ENCODE measurements around the gene CAMTA1.

Gene CAMTA1

GRCh38 chr1:6756457-6756856 is 28.8 kb upstream of the CAMTA1 start (continued):
- TF ChIP-seq CSRNP3 (CRISPR knock-in tag; IDR thresholded peaks at IDR 0.05) (no peak), PPARA (CRISPR knock-in tag; IDR thresholded peaks at IDR 0.05; ENCODE audit: borderline replicate concordance) (no peak), ZFP30 (CRISPR knock-in tag; IDR thresholded peaks at IDR 0.05) (no peak), ESRRG (CRISPR knock-in tag; IDR thresholded peaks at IDR 0.05) (no peak), CREB5 (CRISPR knock-in tag; IDR thresholded peaks at IDR 0.05; ENCODE audit: low read depth) (no peak), CSDC2 (CRISPR knock-in tag; IDR thresholded peaks at IDR 0.05) (no peak)

- ATAC-seq, result no peak
- TF ChIP-seq ZFP30 (CRISPR knock-in tag; IDR thresholded peaks at IDR 0.05), result no peak
- TF ChIP-seq SNAI2 (CRISPR knock-in tag; IDR thresholded peaks at IDR 0.05), result no peak
- no peak for TF ChIP-seq OSR1 (CRISPR knock-in tag; IDR thresholded peaks at IDR 0.05)
- TF ChIP-seq RARB (CRISPR knock-in tag; IDR thresholded peaks at IDR 0.05), result no peak
- TF ChIP-seq CSDC2 (CRISPR knock-in tag; IDR thresholded peaks at IDR 0.05), result no peak
- TF ChIP-seq ISL1 (CRISPR knock-in tag; IDR thresholded peaks at IDR 0.05), result no peak
Observed at GRCh38 chr1:6757719-6758435, 27.4 kb upstream of the CAMTA1 start.

- no peak for TF ChIP-seq ARNTL (CRISPR knock-in tag; IDR thresholded peaks at IDR 0.05; ENCODE audit: borderline replicate concordance, low read depth)
- no peak for TF ChIP-seq ZNF565 (CRISPR knock-in tag; conservative IDR thresholded peaks at IDR 0.05; ENCODE audit: low read depth)
- TF ChIP-seq POU6F1 (CRISPR knock-in tag; IDR thresholded peaks at IDR 0.05; ENCODE audit: borderline replicate concordance, low read depth), result no peak
- TF ChIP-seq PATZ1 (CRISPR knock-in tag; IDR thresholded peaks at IDR 0.05; ENCODE audit: borderline replicate concordance), result no peak
- TF ChIP-seq CREB5 (CRISPR knock-in tag; IDR thresholded peaks at IDR 0.05; ENCODE audit: low read depth), result no peak
- no peak for TF ChIP-seq SNAI2 (CRISPR knock-in tag; IDR thresholded peaks at IDR 0.05)
- TF ChIP-seq ZC3H10 (CRISPR knock-in tag; IDR thresholded peaks at IDR 0.05), result no peak
- TF ChIP-seq GLIS3 (CRISPR knock-in tag; IDR thresholded peaks at IDR 0.05), result no peak
- TF ChIP-seq BACH2 (CRISPR knock-in tag; IDR thresholded peaks at IDR 0.05; ENCODE audit: borderline replicate concordance), result no peak
- no peak for TF ChIP-seq OSR1 (CRISPR knock-in tag; IDR thresholded peaks at IDR 0.05)
- no peak for TF ChIP-seq ISL1 (CRISPR knock-in tag; IDR thresholded peaks at IDR 0.05)
- TF ChIP-seq PPARA (CRISPR knock-in tag; IDR thresholded peaks at IDR 0.05; ENCODE audit: borderline replicate concordance), result no peak
- no peak for TF ChIP-seq TOX (CRISPR knock-in tag; IDR thresholded peaks at IDR 0.05; ENCODE audit: borderline replicate concordance)
- TF ChIP-seq RARB (CRISPR knock-in tag; IDR thresholded peaks at IDR 0.05), result no peak
- TF ChIP-seq TCF4 (CRISPR knock-in tag; IDR thresholded peaks at IDR 0.05; ENCODE audit: borderline replicate concordance), result no peak
- no peak for TF ChIP-seq ZNF70 (CRISPR knock-in tag; IDR thresholded peaks at IDR 0.05)
- TF ChIP-seq ESRRG (CRISPR knock-in tag; IDR thresholded peaks at IDR 0.05), result no peak
- no peak for TF ChIP-seq ZNF8 (CRISPR knock-in tag; IDR thresholded peaks at IDR 0.05)
- TF ChIP-seq ZFP3 (CRISPR knock-in tag; IDR thresholded peaks at IDR 0.05), result no peak
- ATAC-seq, result no peak
Observed at GRCh38 chr1:6761196-6761737, 24.0 kb upstream of the CAMTA1 start.
